Measurements from ENCODE around the gene TRPT1.
A peak's percentile ranks its signal among the peaks of the same experiment; 100 is the strongest.

GRCh38 chr11:64225608-64226506 is at the start of gene TRPT1, which contains the start of gene NUDT22:
- TF ChIP-seq REST (IDR thresholded peaks at IDR 0.05; ENCODE audit: insufficient replicate concordance, low read depth): no peak
- TF ChIP-seq CTCF (IDR thresholded peaks at IDR 0.05; ENCODE audit: insufficient read depth, low read length): peak; percentile 19
- peak; percentile 58; the same call in 1 of the 2 replicates for TF ChIP-seq POLR2AphosphoS5 (IDR thresholded peaks at IDR 0.05; ENCODE audit: low read depth)
- TF ChIP-seq GABPA (IDR thresholded peaks at IDR 0.05; ENCODE audit: low read depth): peak; percentile 77

Measured in HL-60 (cell line).